PC-3 (cell line): ENCODE measurements around the gene LRRC41. TPM values are rescaled to one million over a fixed set of nuclear protein-coding genes. Genes with fewer than 3 reads are reported as not detected.
A peak's percentile ranks its signal among the peaks of the same experiment; 100 is the strongest.

ENCODE experiments used
- ATAC-seq: fragments of 200-7000 bp; cut with Tn5 transposase; 2 replicates; pipeline ENCODE4 v1.9.1; 2020; ENCODE audit warnings: mild to moderate bottlenecking, moderate library complexity
- BruUV-seq: library from RNA; stranded (reverse); fragments of 400-500 nt; replicated peaks from 2 replicates; lab custom pipeline; 2021; lab: Mats Ljungman, UMichigan
- CTCF ChIA-PET: fragments of 300-600 bp; sonication (Branson Sonifier 250); formaldehyde crosslinking; loops from one replicate; lab custom pipeline; 2022; ENCODE audit warnings: antibody characterized with exemption; lab: Charles Lee
- POLR2A ChIA-PET: fragments of 300-600 bp; sonication (Branson Sonifier 250); formaldehyde crosslinking; loops from one replicate; lab custom pipeline; 2022; ENCODE audit warnings: antibody characterized with exemption; ENCODE audit not compliant: unreplicated experiment; lab: Charles Lee
- DNase-seq: peaks from one replicate; pipeline ENCODE4 v3.0.0-alpha.2; 2015
- H2AFZ ChIP-seq: fragments of 300-600 bp; sonication (generic); 2 replicates; pipeline ENCODE4 v1.6.0; 2016; ENCODE audit warnings: antibody characterized with exemption, low read length
- H3F3A ChIP-seq: fragments of 300-600 bp; sonication (generic); one replicate; pipeline ENCODE4 v1.6.0; 2017; ENCODE audit warnings: antibody characterized with exemption, low read length, control low read depth, mild to moderate bottlenecking; ENCODE audit not compliant: unreplicated experiment
- H3K27ac ChIP-seq: fragments of 300-600 bp; sonication (generic); 2 replicates; pipeline ENCODE4 v1.5.1; 2016; ENCODE audit warnings: mild to moderate bottlenecking, low read length
- H3K27me3 ChIP-seq: fragments of 300-600 bp; sonication (generic); 2 replicates; pipeline ENCODE4 v1.6.1; 2016; ENCODE audit warnings: low read length, mixed read lengths
- H3K36me3 ChIP-seq: fragments of 300-600 bp; sonication (generic); 2 replicates; pipeline ENCODE4 v1.6.1; 2016; ENCODE audit warnings: low read depth, mixed run types, low read length, mixed read lengths
- H3K4me1 ChIP-seq: fragments of 300-600 bp; sonication (generic); 2 replicates; pipeline ENCODE4 v1.5.1; 2016; ENCODE audit warnings: low read length; ENCODE audit not compliant: insufficient read depth
- H3K4me2 ChIP-seq: fragments of 300-600 bp; sonication (generic); 2 replicates; pipeline ENCODE4 v1.6.0; 2016; ENCODE audit warnings: low read length
- H3K4me3 ChIP-seq: fragments of 300-600 bp; sonication (generic); 2 replicates; pipeline ENCODE4 v1.5.1; 2016; ENCODE audit warnings: mild to moderate bottlenecking, low read length, mixed read lengths
- H3K79me2 ChIP-seq: fragments of 300-600 bp; sonication (generic); 2 replicates; pipeline ENCODE4 v1.6.1; 2017; ENCODE audit warnings: low read length, mixed read lengths
- H3K9ac ChIP-seq: fragments of 300-600 bp; sonication (generic); 2 replicates; pipeline ENCODE4 v1.6.0; 2016; ENCODE audit warnings: mild to moderate bottlenecking, low read length
- H3K9me2 ChIP-seq: fragments of 300-600 bp; sonication (generic); replicated peaks from 2 replicates; pipeline ENCODE4 v1.6.1; 2016; ENCODE audit warnings: mixed run types, low read length, mixed read lengths
- H3K9me3 ChIP-seq: fragments of 300-600 bp; sonication (generic); 2 replicates; pipeline ENCODE4 v1.6.1; 2016; ENCODE audit warnings: low read length, mixed read lengths
- H4K20me1 ChIP-seq: fragments of 300-600 bp; sonication (generic); 2 replicates; pipeline ENCODE4 v1.6.1; 2016; ENCODE audit warnings: low read length, mixed read lengths
- EZH2 ChIP-seq: fragments of 300-600 bp; sonication (generic); IDR thresholded peaks from one replicate; pipeline ENCODE4 v1.6.1; 2017; ENCODE audit warnings: antibody characterized with exemption, mild to moderate bottlenecking, low read length; ENCODE audit not compliant: unreplicated experiment
- EZH2phosphoT487 ChIP-seq: fragments of 300-600 bp; sonication (generic); IDR thresholded peaks from 2 replicates; pipeline ENCODE4 v1.6.1; 2018; ENCODE audit warnings: mild to moderate bottlenecking, antibody characterized with exemption, low read length, borderline replicate concordance
- intact Hi-C: fragments of 100-400 bp; cut with micrococcal nuclease; formaldehyde crosslinking; loops from 2 replicates; pipeline ENCODE4 v1.9.0; 2023
- total RNA-seq: library from RNA; depleted of rRNA; stranded (reverse); fragments of >200 nt; gene quantifications from 2 replicates; pipeline ENCODE4 v1.2.3, GENCODE V29; 2014
- TF ChIP-seq, protein P1 (sequence below): fragments of 300-600 bp; sonication (generic); conservative IDR thresholded peaks from 2 replicates; pipeline ENCODE4 v1.5.1; 2017; ENCODE audit warnings: antibody characterized with exemption, low read depth, mild to moderate bottlenecking, low read length

The LRRC41 gene
- total RNA-seq, 1 experiment from 2014 or later, result 52.7 TPM

DNA sequence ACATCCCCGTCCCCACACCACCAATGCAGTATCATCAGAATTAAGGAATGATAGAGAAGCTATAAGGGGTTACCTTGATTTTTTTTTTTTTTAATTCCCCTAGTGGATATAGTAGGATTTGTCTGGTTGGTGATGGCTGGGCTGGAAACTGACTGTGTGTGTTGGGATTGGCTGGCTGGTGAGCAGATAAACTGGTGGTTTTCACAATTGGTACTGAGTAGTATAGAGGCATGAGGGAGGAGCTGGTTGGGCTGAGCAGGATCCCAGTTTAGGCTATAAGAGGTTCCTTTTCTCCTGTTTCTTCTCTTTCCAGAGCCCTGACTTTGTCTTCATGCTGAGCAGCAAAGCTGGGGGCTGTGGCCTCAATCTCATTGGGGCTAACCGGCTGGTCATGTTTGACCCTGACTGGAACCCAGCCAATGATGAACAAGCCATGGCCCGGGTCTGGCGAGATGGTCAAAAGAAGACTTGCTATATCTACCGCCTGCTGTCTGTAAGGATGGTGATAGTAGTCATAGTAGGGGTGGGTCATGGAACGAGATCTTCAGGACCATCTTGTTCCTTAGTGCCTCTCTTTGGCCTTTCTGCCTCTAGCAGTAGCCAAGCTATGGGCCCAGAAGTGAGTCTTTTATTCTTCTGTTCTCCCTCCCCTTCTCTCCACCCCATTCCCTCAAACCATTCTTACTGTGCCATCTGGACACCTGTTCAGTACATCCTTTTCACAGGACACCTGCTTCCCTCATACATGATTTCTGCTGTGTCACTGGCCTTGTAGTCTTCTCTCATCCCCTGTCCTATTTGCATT is 29.0 kb downstream of the LRRC41 start:
- Histone ChIP-seq H3K36me3 (peaks cover 78% of the 10 kb centered on the region), H3K9ac (no peak overlapping the region), H2AFZ (no peak overlapping the region), H3F3A (no peaks in the 10 kb centered on the region), H3K79me2 (no peaks in the 10 kb centered on the region), H3K27ac (no peak overlapping the region), H3K9me2 (no peaks in the 10 kb centered on the region), H3K9me3 (no peaks in the 10 kb centered on the region), H3K4me2 (no peak overlapping the region), H4K20me1 (no peaks in the 10 kb centered on the region), H3K27me3 (no peaks in the 10 kb centered on the region), H3K4me1 (peaks cover 8% of the 10 kb centered on the region; the same call in 1 of the 2 replicates), H3K4me3 (no peak overlapping the region)
- no TSS peak for BruUV-seq
- ATAC-seq, result peak; percentile 20
- no peak for DNase-seq
- intact Hi-C loops, result no loop called here
- TF ChIP-seq EZH2 (no peak), EZH2phosphoT487 (no peak)
- TF ChIP-seq, protein P1, sequence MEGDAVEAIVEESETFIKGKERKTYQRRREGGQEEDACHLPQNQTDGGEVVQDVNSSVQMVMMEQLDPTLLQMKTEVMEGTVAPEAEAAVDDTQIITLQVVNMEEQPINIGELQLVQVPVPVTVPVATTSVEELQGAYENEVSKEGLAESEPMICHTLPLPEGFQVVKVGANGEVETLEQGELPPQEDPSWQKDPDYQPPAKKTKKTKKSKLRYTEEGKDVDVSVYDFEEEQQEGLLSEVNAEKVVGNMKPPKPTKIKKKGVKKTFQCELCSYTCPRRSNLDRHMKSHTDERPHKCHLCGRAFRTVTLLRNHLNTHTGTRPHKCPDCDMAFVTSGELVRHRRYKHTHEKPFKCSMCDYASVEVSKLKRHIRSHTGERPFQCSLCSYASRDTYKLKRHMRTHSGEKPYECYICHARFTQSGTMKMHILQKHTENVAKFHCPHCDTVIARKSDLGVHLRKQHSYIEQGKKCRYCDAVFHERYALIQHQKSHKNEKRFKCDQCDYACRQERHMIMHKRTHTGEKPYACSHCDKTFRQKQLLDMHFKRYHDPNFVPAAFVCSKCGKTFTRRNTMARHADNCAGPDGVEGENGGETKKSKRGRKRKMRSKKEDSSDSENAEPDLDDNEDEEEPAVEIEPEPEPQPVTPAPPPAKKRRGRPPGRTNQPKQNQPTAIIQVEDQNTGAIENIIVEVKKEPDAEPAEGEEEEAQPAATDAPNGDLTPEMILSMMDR, result no peak
- CTCF ChIA-PET, result interaction anchor here (0.7 to 1.5 kb wide), 2 partner anchors 30 to 95 kb away, joined by 3 read pairs; no protein-coding TSS in a partner anchor
- POLR2A ChIA-PET, result no interaction called here

DNA sequence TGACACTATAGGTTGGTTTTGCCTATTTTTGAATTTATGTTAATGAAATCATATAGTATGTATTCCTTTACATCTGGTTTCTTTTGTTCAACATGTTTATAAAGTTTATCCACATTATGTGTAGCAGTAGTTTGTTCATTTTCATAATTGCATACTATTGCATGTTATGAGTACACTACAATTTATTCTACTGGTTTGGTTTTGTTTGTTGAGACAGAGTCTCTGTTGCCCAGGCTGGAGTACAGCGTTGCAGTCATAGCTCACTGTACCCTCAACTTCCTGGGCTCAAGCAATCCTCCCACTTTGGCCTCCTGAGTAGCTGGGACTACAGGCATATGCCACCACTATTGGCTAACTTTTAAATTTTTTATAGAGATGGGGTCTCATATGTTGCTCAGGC is 34.8 kb downstream of the LRRC41 start:
- no peaks in the 10 kb centered on the region for H3K9me3 ChIP-seq
- intact Hi-C loops, result no loop called here
- POLR2A ChIA-PET, result no interaction called here
- H3K27ac ChIP-seq, result no peak overlapping the region
- H3K79me2 ChIP-seq, result no peaks in the 10 kb centered on the region
- no peaks in the 10 kb centered on the region for H4K20me1 ChIP-seq
- no TSS peak for BruUV-seq
- H3K9ac ChIP-seq, result no peak overlapping the region
- H3K4me1 ChIP-seq, result no peaks in the 10 kb centered on the region
- TF ChIP-seq, protein P1, result no peak
- TF ChIP-seq EZH2phosphoT487 (no peak), EZH2 (no peak)
- no peak overlapping the region for H3K4me2 ChIP-seq
- ATAC-seq (no peak), DNase-seq (no peak)
- peaks cover 85% of the 10 kb centered on the region for H3K36me3 ChIP-seq
- no peak overlapping the region for H3K4me3 ChIP-seq
- no peak overlapping the region for H2AFZ ChIP-seq
- CTCF ChIA-PET, result no interaction called here
- H3K9me2 ChIP-seq, result no peaks in the 10 kb centered on the region
- H3K27me3 ChIP-seq, result no peaks in the 10 kb centered on the region
- no peaks in the 10 kb centered on the region for H3F3A ChIP-seq

DNA sequence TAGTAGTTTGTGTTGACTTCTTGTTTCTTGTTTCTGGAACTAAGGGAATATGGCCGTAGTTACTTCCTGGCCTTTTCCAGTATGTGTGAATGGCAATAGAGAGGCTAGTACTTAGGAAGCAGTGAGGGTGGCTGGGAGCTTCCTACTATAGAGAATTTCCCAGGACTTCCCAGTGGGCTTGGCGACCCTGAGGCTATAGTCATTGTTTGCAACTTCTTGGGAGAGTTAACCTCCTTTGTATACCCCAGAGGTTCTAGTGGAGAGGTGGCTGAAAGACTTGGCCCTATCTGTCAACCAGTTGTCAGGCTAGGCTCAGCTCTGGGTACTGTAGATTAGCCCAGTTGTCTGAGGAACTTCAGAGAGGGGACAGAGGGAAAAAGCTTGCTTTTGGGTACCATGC is 40.3 kb downstream of the LRRC41 start:
- Histone ChIP-seq H3K4me2 (no peak overlapping the region), H3K79me2 (no peaks in the 10 kb centered on the region), H3K4me3 (no peak overlapping the region), H3K36me3 (peaks cover 76% of the 10 kb centered on the region), H3F3A (no peaks in the 10 kb centered on the region), H3K27ac (no peak overlapping the region), H4K20me1 (no peaks in the 10 kb centered on the region), H3K9me3 (no peaks in the 10 kb centered on the region), H3K9ac (no peak overlapping the region), H2AFZ (no peak overlapping the region), H3K9me2 (no peaks in the 10 kb centered on the region), H3K27me3 (no peaks in the 10 kb centered on the region), H3K4me1 (no peaks in the 10 kb centered on the region)
- ChIA-PET POLR2A (no interaction called here), CTCF (no interaction called here)
- no TSS peak for BruUV-seq
- DNase-seq, result no peak
- intact Hi-C loops, result no loop called here
- no peak for ATAC-seq
- no peak for TF ChIP-seq EZH2
- TF ChIP-seq, protein P1, result no peak
- TF ChIP-seq EZH2phosphoT487, result no peak
